ENCODE data around the gene MED8. TPM values are rescaled to one million over a fixed set of nuclear protein-coding genes. Genes with fewer than 3 reads are reported as not detected.

MED8 gene
- total and polyA plus RNA-seq, 2 of the 8 experiments (the other 6 are each of a cell fraction or from before 2014, with no cell fraction given) = 7.0 to 20.6 TPM

DNA sequence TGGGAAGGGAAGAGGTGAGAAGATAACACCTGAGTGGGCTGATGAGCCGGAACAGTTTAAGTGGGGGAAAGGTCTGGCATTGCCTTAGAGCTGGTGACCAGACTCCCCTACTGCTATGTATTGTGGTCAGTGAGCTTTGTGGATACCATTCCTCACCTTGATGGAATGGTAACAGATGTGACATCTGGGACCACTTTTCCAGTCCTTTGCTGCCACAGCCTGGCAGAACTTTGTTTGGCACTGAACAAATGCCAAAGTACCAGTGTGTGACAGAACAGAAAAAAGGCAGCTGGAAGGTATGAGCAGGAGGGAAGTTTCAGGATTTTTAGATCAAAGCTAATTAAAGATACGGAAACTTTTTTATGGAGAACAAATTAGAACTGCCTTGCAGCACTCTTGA is 6.2 kb downstream of the MED8 start:
- no peak overlapping the region for H3K14ac ChIP-seq (ENCODE audit: insufficient read length)
- no peak overlapping the region for H2AK5ac ChIP-seq (ENCODE audit: low read depth, low read length)
- WGBS, 2 experiments (ENCODE audit: extremely low coverage in 1 of 2, insufficient coverage in 1 of 2, insufficient read length in 1 of 2, insufficient replicate concordance in 2 of 2, low coverage in 1 of 2, low lambda C conversion rate in 2 of 2, missing lambda C conversion rate in 1 of 2) = 85% methylated on average over 2 of the region's 2 CpGs; no CpG with 5 or more reads in 1 of the 2 experiments
- H3K36me3 ChIP-seq (ENCODE audit: control insufficient read depth in 2 of 4, insufficient read depth in 4 of 4, low read length in 3 of 4) = peaks cover 9 to 51% (median 37%) of the 10 kb centered on the region in 4 experiments
- H3K9me3 ChIP-seq (ENCODE audit: insufficient read depth in 2 of 2, low read depth in 1 of 2, low read length in 1 of 2) = no peaks in the 10 kb centered on the region
- no peak overlapping the region for H3K56ac ChIP-seq (replicated peaks; ENCODE audit: insufficient read length, low read depth, low read length)
- POLR2A ChIA-PET (ENCODE audit: partially characterized antibody) = interaction anchor here (1.3 kb wide), 1 partner anchor 20 kb away, joined by 3 read pairs; no protein-coding TSS in a partner anchor
- H3K27me3 ChIP-seq (replicated peaks in 1 of 4; ENCODE audit: control insufficient read depth in 3 of 4, extremely low read depth in 1 of 4, insufficient read depth in 3 of 4, low read length in 3 of 4) = no peaks in the 10 kb centered on the region
- peaks cover 1 to 4% of the 10 kb centered on the region in 2 experiments for H4K20me1 ChIP-seq (replicated peaks in 1 of 2; ENCODE audit: control insufficient read depth in 1 of 2, insufficient read depth in 2 of 2, low read length in 2 of 2)
- H3K23ac ChIP-seq (ENCODE audit: insufficient read length) = no peak overlapping the region
- DNase-seq (ENCODE audit: low read depth in 1 of 2, low spot score in 2 of 2) = no peak
- no peak overlapping the region for H2AFZ ChIP-seq (ENCODE audit: low read length)
- H4K8ac ChIP-seq (ENCODE audit: extremely low read depth, insufficient read depth, low read length) = no peak overlapping the region
- no peak overlapping the region for H3K27ac ChIP-seq (ENCODE audit: low read depth, low read length)
- TF ChIP-seq RAD21 (IDR thresholded peaks at IDR 0.05 in 1 of 2, conservative IDR thresholded peaks at IDR 0.05 in 1 of 2; ENCODE audit: low read depth in 2 of 2, low read length in 2 of 2) (peak; percentile 27 to 41; a peak in 3 of 4 replicates), KDM4A (IDR thresholded peaks at IDR 0.05; ENCODE audit: low read depth, low read length, severe bottlenecking) (no peak)
- no peak overlapping the region for H3K4me3 ChIP-seq (ENCODE audit: extremely low read depth in 1 of 4, insufficient read depth in 2 of 4, low read depth in 3 of 4, low read length in 4 of 4)
- H2BK5ac ChIP-seq (ENCODE audit: low read depth, low read length) = no peak overlapping the region
- no peak overlapping the region for H3K4ac ChIP-seq (replicated peaks; ENCODE audit: insufficient read length, low read depth, low read length)
- no peak overlapping the region for H3K4me2 ChIP-seq (ENCODE audit: insufficient read depth in 1 of 2, low read depth in 2 of 2, low read length in 2 of 2)
- FAIRE-seq = no peak
- no peak overlapping the region for H2BK120ac ChIP-seq (replicated peaks; ENCODE audit: low read depth, low read length)
- no peak overlapping the region for H2BK20ac ChIP-seq (ENCODE audit: low read length)
- peaks cover 0 to under 1% (median 0%) of the 10 kb centered on the region in 4 experiments; a peak in 1 of 7 replicates for H3K4me1 ChIP-seq (replicated peaks in 1 of 4; ENCODE audit: control insufficient read depth in 3 of 4, insufficient read depth in 4 of 4, low read length in 3 of 4)
- H2BK12ac ChIP-seq (ENCODE audit: low read depth, low read length) = no peak overlapping the region
- CTCF ChIA-PET (ENCODE audit: partially characterized antibody) = interaction anchor here (0.7 to 3.8 kb wide), 8 partner anchors 12 to 157 kb away, joined by 3 to 15 read pairs (median 4); partner anchors contain the start of gene C1orf210
- no peak overlapping the region for H3K9ac ChIP-seq (replicated peaks in 1 of 4; ENCODE audit: extremely low read depth in 1 of 4, low read depth in 3 of 4, low read length in 3 of 4)
- peaks cover 3 to 8% of the 10 kb centered on the region in 2 experiments; a peak in 3 of 4 replicates for H3K79me2 ChIP-seq (ENCODE audit: control insufficient read depth in 1 of 2, insufficient read depth in 2 of 2, low read length in 2 of 2)
- no peak overlapping the region for H3K18ac ChIP-seq (ENCODE audit: extremely low read depth, low read length)
- H3K79me1 ChIP-seq (ENCODE audit: low read depth, low read length) = no peaks in the 10 kb centered on the region; the same call in 1 of the 2 replicates
- H4K5ac ChIP-seq (ENCODE audit: insufficient read length, low read depth, low read length) = no peak overlapping the region
- no peaks in the 10 kb centered on the region for H3K23me2 ChIP-seq (ENCODE audit: low read depth, low read length)
- H4K91ac ChIP-seq (replicated peaks; ENCODE audit: insufficient read length, low read length) = no peak overlapping the region
- no peak overlapping the region for H2BK15ac ChIP-seq (ENCODE audit: low read length)

All from H1 (cell line).